Measurements from ENCODE around the gene SLC25A17. TPM values are rescaled to one million over a fixed set of nuclear protein-coding genes. Genes with fewer than 3 reads are reported as not detected.

The SLC25A17 gene
- total RNA-seq, 1 donor = 25.8 TPM

- TF ChIP-seq CTCF (IDR thresholded peaks at IDR 0.05; ENCODE audit: insufficient read depth, low read length) = no peak
- no peak for DNase-seq (ENCODE audit: low read depth)
- no peak overlapping the region for H3K4me3 ChIP-seq (ENCODE audit: low read depth, low read length)
These were observed 70.5 kb downstream of the SLC25A17 start for GRCh38 chr22:40748388-40749355.

- no peak for TF ChIP-seq CTCF (IDR thresholded peaks at IDR 0.05; ENCODE audit: insufficient read depth, low read length)
- no peak overlapping the region for H3K4me3 ChIP-seq (ENCODE audit: low read depth, low read length)
- no peak for DNase-seq (ENCODE audit: low read depth)
These were observed 71.8 kb downstream of the SLC25A17 start for GRCh38 chr22:40747361-40747760.

GRCh38 chr22:40746428-40747220, 72.5 kb downstream of the SLC25A17 start:
- no peak for DNase-seq (ENCODE audit: low read depth)
- H3K4me3 ChIP-seq (ENCODE audit: low read depth, low read length) = no peak overlapping the region
- no peak for TF ChIP-seq CTCF (IDR thresholded peaks at IDR 0.05; ENCODE audit: insufficient read depth, low read length)

GRCh38 chr22:40743768-40744167, 75.4 kb downstream of the SLC25A17 start:
- TF ChIP-seq CTCF (IDR thresholded peaks at IDR 0.05; ENCODE audit: insufficient read depth, low read length) = no peak
- no peak overlapping the region for H3K4me3 ChIP-seq (ENCODE audit: low read depth, low read length)
- DNase-seq (ENCODE audit: low read depth) = no peak

GRCh38 chr22:40741116-40741515, 78.0 kb downstream of the SLC25A17 start:
- no peak overlapping the region for H3K4me3 ChIP-seq (ENCODE audit: low read depth, low read length)
- DNase-seq (ENCODE audit: low read depth) = no peak
- no peak for TF ChIP-seq CTCF (IDR thresholded peaks at IDR 0.05; ENCODE audit: insufficient read depth, low read length)

- DNase-seq (ENCODE audit: low read depth) = no peak
- no peak for TF ChIP-seq CTCF (IDR thresholded peaks at IDR 0.05; ENCODE audit: insufficient read depth, low read length)
- no peak overlapping the region for H3K4me3 ChIP-seq (ENCODE audit: low read depth, low read length)
These were observed 79.4 kb downstream of the SLC25A17 start for GRCh38 chr22:40739721-40740120.
